ENCODE data around the gene RTN3.

RTN3 gene

DNA sequence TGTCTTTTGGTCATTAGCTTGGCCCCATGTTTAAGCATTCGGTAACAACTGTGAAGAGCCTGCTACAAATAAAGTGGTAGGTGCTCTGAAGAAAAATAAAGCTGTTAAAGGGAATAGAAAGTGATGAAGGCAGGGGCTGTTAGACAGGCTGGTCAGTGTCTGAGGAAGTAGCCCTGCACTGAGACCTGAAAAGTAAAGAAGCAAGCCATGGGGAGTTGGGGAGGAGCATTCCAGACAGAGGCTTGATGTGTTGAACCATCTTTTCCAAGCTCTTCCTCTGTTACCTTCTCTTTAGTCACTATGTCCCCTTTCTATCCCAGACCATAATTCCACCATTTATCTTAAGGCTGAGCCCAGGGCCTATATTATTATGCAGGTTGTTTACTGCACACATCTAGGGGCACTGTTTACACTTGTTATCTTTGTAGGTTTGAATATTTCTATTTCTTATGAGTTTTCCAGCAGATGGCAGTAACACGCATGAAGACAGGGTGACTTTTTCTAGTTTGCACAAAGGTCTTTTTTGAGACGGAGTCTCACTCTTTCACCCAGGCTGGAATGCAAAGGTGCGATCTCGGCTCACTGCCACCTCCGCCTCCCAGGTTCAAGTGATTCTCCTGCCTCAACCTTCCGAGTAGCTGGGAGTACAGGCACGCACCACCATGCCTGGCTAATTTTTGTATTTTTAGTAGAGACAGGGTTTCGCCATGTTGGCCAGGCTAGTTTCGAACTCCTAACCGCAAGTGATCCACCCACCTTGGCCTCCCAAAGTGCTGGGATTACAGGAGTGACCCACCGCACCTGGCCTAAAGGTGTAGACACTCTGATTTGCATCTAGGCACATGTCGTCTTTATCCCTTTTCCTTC, 64.2 kb downstream of the RTN3 start:
- H3K27me3 Mint-ChIP-seq: no peaks in the 10 kb centered on the region
- no peak for DNase-seq
- peaks cover 0 to 1% of the 10 kb centered on the region in 2 donors for H3K36me3 Mint-ChIP-seq
- H3K9me3 Mint-ChIP-seq: no peaks in the 10 kb centered on the region
- ATAC-seq (replicated peaks): no peak
- H3K4me1 Mint-ChIP-seq: peaks cover 4 to 5% of the 10 kb centered on the region in 2 donors
- no peak overlapping the region for H3K27ac Mint-ChIP-seq
- H3K4me3 Mint-ChIP-seq: no peak overlapping the region

GRCh38 chr11:63747011-63747410, 65.7 kb downstream of the RTN3 start:
- Mint-ChIP-seq H3K9me3 (no peaks in the 10 kb centered on the region), H3K36me3 (peaks cover 4 to 5% of the 10 kb centered on the region in 2 donors), H3K4me3 (no peak overlapping the region), H3K27ac (no peak overlapping the region), H3K4me1 (peaks cover 4 to 5% of the 10 kb centered on the region in 2 donors), H3K27me3 (no peaks in the 10 kb centered on the region)
- no peak for ATAC-seq (replicated peaks)
- no peak for DNase-seq

DNA sequence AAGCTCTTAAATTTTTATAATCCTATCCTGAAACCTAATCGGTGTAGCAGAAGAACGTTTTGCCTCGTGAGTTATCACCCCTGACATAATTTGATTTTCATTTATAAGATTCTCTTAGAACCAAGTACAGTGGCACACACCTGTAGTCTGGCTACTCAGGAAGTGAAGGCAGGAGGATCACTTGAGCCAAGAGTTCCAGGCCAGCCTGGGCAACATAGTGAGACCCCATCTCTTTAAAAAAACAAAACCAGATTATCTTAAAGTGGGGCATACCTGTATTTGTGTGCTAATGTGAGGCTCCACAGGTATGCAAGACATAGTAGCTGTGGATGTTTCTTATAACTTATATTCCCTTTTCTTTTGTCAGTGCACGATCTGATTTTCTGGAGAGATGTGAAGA, 68.3 kb downstream of the RTN3 start:
- Mint-ChIP-seq H3K36me3 (peaks cover 11 to 13% of the 10 kb centered on the region in 2 donors), H3K27ac (no peak overlapping the region), H3K4me1 (peaks cover 4 to 5% of the 10 kb centered on the region in 2 donors), H3K9me3 (no peaks in the 10 kb centered on the region), H3K27me3 (no peaks in the 10 kb centered on the region), H3K4me3 (no peak overlapping the region)
- ATAC-seq (replicated peaks): no peak
- DNase-seq: no peak

GRCh38 chr11:63756919-63757761, 75.8 kb downstream of the RTN3 start:
- Mint-ChIP-seq H3K36me3 (peaks cover 13 to 17% of the 10 kb centered on the region in 2 donors), H3K4me1 (no peaks in the 10 kb centered on the region), H3K9me3 (no peaks in the 10 kb centered on the region), H3K27me3 (no peaks in the 10 kb centered on the region), H3K27ac (no peak overlapping the region), H3K4me3 (no peak overlapping the region)
- DNase-seq (no peak), ATAC-seq (replicated peaks) (no peak)

DNA sequence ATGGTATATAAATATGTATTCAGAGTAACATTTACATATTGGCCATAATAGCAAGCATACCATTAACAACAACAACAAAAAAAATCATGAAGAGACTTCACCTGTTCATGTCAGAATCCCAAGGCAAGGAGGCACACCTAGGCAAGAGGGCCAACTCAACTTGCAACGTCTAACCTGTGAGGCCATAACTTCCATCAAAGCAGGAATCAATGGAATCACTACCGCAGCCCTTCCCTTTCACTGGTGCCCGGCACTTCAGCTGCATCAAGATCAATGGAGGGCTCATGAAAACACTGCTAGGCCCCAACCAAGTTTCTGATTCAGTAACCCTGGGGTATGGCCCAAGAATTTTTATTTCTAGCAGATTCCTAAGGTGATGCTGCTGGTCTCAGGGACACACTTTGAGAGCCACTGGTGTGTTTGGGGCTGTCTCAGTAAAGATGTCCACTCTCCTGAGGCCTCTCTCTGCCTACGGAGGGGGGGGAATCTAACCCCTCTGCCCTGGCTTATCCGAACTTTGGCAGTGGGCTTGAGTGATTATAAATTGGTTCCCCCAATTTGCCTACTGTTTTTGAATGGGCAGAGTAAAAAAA, 79.3 kb downstream of the RTN3 start:
- ATAC-seq (replicated peaks): no peak
- no peak for DNase-seq
- H3K27ac Mint-ChIP-seq: no peak overlapping the region
- no peak overlapping the region for H3K4me3 Mint-ChIP-seq
- H3K4me1 Mint-ChIP-seq: no peaks in the 10 kb centered on the region
- H3K36me3 Mint-ChIP-seq: peaks cover 9 to 16% of the 10 kb centered on the region in 2 donors
- no peaks in the 10 kb centered on the region for H3K9me3 Mint-ChIP-seq
- no peaks in the 10 kb centered on the region for H3K27me3 Mint-ChIP-seq

- Mint-ChIP-seq H3K9me3 (no peaks in the 10 kb centered on the region), H3K27me3 (no peaks in the 10 kb centered on the region), H3K4me1 (peaks cover under 1 to 2% of the 10 kb centered on the region in 2 donors), H3K36me3 (peaks cover 9 to 16% of the 10 kb centered on the region in 2 donors), H3K27ac (no peak overlapping the region), H3K4me3 (no peak overlapping the region)
- DNase-seq (no peak), ATAC-seq (replicated peaks) (no peak)
Measured at GRCh38 chr11:63761188-63761587, 79.9 kb downstream of the RTN3 start.

DNA sequence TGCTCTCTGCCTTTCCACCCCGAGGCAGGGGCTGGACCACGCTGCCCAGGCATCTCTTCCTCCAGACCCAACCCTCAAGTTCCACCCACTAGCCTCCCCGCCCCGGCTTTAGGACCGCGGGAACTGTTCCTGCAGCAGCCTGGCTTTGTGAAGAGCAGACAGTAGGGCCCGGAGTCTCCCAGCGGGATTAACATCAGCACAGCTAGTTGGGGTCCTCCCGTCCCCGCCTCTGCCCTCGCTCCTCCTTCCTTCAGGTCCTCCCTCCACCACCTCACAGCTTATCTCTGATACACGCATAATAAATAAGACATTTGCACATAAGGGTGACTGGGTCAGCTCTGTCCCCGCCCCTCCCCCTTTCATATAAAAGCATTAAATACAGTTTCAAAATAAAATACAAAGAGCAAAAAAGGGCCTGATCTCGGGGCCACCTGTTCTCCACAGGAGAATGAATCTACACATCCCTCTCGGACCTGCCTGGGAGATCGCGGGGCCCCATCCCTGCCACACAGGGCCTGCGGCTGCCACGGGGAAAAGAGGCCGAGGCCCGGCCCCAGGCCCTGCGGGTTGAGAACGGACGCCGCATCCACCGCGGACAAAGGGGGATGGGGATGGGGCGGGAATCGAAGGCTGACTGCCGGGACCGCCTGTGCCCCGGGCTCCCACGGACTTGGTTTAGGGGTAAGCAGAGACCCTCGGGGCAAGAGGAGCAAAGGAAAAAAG, 80.8 kb downstream of the RTN3 start:
- Mint-ChIP-seq H3K27me3 (no peaks in the 10 kb centered on the region), H3K27ac (peak overlapping the region; percentile 14), H3K4me3 (no peak overlapping the region), H3K9me3 (no peaks in the 10 kb centered on the region), H3K4me1 (peaks cover 2 to 11% of the 10 kb centered on the region in 2 donors), H3K36me3 (peaks cover 7 to 12% of the 10 kb centered on the region in 2 donors)
- DNase-seq: no peak
- ATAC-seq (replicated peaks): no peak

DNA sequence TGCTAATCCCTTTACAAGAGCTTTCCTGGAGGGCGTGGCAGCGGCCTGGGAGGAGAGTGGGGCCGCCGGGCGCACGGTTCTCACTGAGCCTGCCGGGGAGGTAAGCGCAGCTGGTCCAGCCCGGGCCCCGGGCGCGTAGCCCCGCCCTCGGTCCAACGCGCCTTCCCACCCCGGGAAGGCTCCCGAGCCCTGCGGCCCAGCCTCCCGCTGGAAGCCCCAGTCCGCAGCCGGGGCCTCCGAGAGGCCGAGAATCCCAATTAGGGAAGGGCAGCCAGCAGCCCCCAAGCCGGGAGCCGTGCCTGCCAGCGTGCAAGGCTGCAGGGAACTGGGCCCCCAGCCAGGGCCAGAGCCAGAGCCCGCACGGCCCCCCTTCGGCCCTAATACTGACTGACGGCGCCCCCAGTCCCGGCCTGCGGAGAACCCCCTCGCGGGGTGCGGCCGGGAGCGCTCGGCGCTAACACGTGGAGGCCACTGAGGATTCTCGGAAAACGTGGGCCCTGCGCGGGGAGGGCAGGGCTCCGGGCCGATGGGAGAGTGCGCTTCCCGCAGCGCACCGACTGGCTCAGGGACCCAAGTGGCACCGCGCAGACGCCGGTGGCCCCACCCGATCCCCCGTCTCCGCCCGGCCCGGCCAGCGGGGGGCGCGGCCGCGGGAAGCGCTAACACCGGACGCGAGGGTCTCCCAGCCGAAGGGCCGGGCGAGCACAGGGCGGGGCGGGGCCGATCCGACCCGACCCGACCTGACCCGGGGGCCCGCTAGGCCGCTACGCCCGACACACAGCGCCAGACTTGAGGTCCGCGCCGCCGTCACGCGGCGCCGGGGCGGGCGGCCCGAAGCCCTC, 81.6 kb downstream of the RTN3 start:
- Mint-ChIP-seq H3K4me3 (no peak overlapping the region), H3K27me3 (no peaks in the 10 kb centered on the region), H3K36me3 (peaks cover 5 to 10% of the 10 kb centered on the region in 2 donors), H3K27ac (no peak overlapping the region), H3K9me3 (no peaks in the 10 kb centered on the region), H3K4me1 (peaks cover 9 to 19% of the 10 kb centered on the region in 2 donors)
- DNase-seq (no peak), ATAC-seq (replicated peaks) (no peak)

DNA sequence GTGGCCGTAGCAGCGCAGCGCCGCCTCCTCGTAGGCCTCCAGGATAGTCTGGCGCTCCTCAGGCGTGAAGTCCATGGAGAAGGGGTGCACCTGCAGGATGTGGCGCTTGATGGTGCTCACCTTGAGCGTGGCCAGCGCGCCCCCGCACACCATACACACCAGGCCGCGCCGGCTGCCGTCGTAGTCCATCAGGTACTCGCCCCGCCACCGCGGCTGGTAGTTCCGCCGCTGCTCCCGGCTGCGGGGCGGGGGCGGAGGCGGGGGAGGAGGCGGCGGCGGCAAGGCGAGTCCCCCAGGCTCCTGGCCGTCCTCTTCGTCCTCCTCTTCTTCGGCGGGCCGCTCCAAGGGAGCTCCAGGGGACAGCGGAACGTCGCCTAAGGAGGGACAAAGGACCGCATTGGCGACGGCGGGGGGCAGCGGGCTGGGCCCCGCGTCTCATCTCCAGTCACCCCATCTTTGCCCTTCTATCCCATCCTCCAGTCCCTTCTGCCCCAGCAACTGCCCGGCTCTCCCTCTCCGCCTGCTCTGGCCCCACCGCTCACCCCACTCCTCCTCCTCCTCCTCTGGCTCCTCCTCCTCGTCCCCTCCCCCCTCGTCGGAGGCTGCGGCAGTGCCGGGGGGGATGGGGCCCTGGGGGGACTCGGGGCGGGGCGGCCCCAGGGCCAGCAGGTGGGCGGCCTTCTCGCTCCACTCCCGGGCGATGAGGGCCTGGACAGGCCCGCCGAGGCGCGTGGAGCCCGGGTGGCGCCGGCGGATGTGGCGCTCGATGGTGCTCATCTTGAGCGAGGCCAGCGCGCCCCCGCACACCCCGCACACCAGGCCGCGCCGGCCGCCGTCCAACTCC, 82.4 kb downstream of the RTN3 start:
- no peak overlapping the region for H3K4me3 Mint-ChIP-seq
- ATAC-seq (replicated peaks) (no peak), DNase-seq (no peak)
- H3K9me3 Mint-ChIP-seq: no peaks in the 10 kb centered on the region
- H3K36me3 Mint-ChIP-seq: peaks cover 5 to 10% of the 10 kb centered on the region in 2 donors
- H3K27ac Mint-ChIP-seq: no peak overlapping the region
- H3K27me3 Mint-ChIP-seq: no peaks in the 10 kb centered on the region
- H3K4me1 Mint-ChIP-seq: peaks cover 9 to 20% of the 10 kb centered on the region in 2 donors

DNA sequence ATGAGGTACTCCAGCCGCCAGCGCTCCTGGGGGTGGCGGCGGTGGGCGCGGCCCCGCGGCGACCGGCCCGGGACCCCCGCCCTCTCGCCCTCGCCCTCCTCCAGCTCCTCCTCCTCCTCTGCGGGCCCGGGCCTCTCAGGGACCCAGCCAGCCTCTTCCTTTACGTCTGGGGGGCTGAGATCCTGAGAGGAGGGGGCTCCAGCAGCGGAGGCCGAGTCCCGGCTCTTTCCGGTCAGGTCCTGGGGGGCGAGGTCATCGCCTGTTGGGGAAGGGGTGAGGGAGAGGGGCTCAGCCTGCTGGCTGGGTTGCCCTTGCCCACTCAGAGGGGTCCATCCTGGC, 83.0 kb downstream of the RTN3 start:
- H3K4me1 Mint-ChIP-seq: peaks cover 9 to 20% of the 10 kb centered on the region in 2 donors
- H3K4me3 Mint-ChIP-seq: no peak overlapping the region
- no peaks in the 10 kb centered on the region for H3K27me3 Mint-ChIP-seq
- no peaks in the 10 kb centered on the region for H3K9me3 Mint-ChIP-seq
- ATAC-seq (replicated peaks): no peak
- DNase-seq: no peak
- no peak overlapping the region for H3K27ac Mint-ChIP-seq
- peaks cover 5 to 10% of the 10 kb centered on the region in 2 donors for H3K36me3 Mint-ChIP-seq

- DNase-seq (no peak), ATAC-seq (replicated peaks) (no peak)
- Mint-ChIP-seq H3K4me3 (no peak overlapping the region), H3K9me3 (no peaks in the 10 kb centered on the region), H3K27ac (no peak overlapping the region), H3K4me1 (peaks cover 9 to 21% of the 10 kb centered on the region in 2 donors), H3K27me3 (peaks cover 0 to 1% of the 10 kb centered on the region in 2 donors), H3K36me3 (peaks cover 5 to 10% of the 10 kb centered on the region in 2 donors)
Measured at GRCh38 chr11:63764679-63765647, 83.7 kb downstream of the RTN3 start.
